Testis (tissue), 2 donors: ENCODE measurements around the gene ZBTB20.

Source experiments
- CTCF ChIP-seq, 3 experiments: fragments of 450-650 bp in 2 of 3; fragments of 200-600 bp in 1 of 3; sonication (generic) in 1 of 3; IDR thresholded peaks; one replicate each; pipeline ENCODE4 v1.5.1; 2016 to 2019; ENCODE audit warnings: antibody characterized with exemption in 3 of 3, mild to moderate bottlenecking in 2 of 3, moderate library complexity in 1 of 3
- POLR2A ChIP-seq: fragments of 450-650 bp; IDR thresholded peaks from one replicate; pipeline ENCODE4 v1.6.1; 2017; ENCODE audit warnings: antibody characterized with exemption, mild to moderate bottlenecking, moderate library complexity

- TF ChIP-seq POLR2A, result no peak
- TF ChIP-seq CTCF (IDR thresholded peaks at IDR 0.05), result no peak
These were observed 738.1 kb downstream of the ZBTB20 start for GRCh38 chr3:114408736-114409670.
